PC-9 (cell line): ENCODE results near the gene PRPF8. TPM values are rescaled to one million over a fixed set of nuclear protein-coding genes. Genes with fewer than 3 reads are reported as not detected.

Experiments used
- BruUV-seq: library from RNA; stranded (reverse); fragments of 400-500 nt; replicated peaks from 2 replicates; lab custom pipeline; 2021; lab: Mats Ljungman, UMichigan
- CTCF ChIA-PET: fragments of 300-600 bp; sonication (Branson Sonifier 250); formaldehyde crosslinking; loops from one replicate; lab custom pipeline; 2022; ENCODE audit warnings: antibody characterized with exemption; lab: Charles Lee
- POLR2A ChIA-PET: fragments of 300-600 bp; sonication (Branson Sonifier 250); formaldehyde crosslinking; loops from one replicate; lab custom pipeline; 2022; ENCODE audit warnings: antibody characterized with exemption; ENCODE audit not compliant: unreplicated experiment; lab: Charles Lee
- DNase-seq, 2 experiments: peaks; one replicate each; pipeline versions ENCODE4 v3.0.0 to v3.0.0-alpha.2; 2015 to 2022; ENCODE audit warnings: mixed read lengths in 1 of 2
- H2AFZ ChIP-seq: fragments of 200-600 bp; sonication (generic); 2 replicates; pipeline ENCODE4 v1.8.1; 2017; ENCODE audit warnings: antibody characterized with exemption
- H3F3A ChIP-seq: fragments of 200-600 bp; sonication (generic); 2 replicates; pipeline ENCODE4 v1.8.1; 2017; ENCODE audit warnings: antibody characterized with exemption, mild to moderate bottlenecking, low read depth; ENCODE audit not compliant: insufficient read depth
- H3K27ac ChIP-seq: fragments of 200-600 bp; sonication (generic); 2 replicates; pipeline ENCODE4 v1.6.1; 2016; ENCODE audit warnings: mixed run types
- H3K27me3 ChIP-seq: fragments of 200-600 bp; sonication (generic); 2 replicates; pipeline ENCODE4 v1.6.1; 2016; ENCODE audit warnings: low read depth, mixed run types; ENCODE audit not compliant: insufficient read depth
- H3K36me3 ChIP-seq: fragments of 200-600 bp; sonication (generic); 2 replicates; pipeline ENCODE4 v1.6.1; 2016; ENCODE audit warnings: low read depth, mixed run types
- H3K4me1 ChIP-seq: fragments of 200-600 bp; sonication (generic); replicated peaks from 2 replicates; pipeline ENCODE4 v1.6.1; 2016; ENCODE audit warnings: mixed run types; ENCODE audit not compliant: insufficient read depth
- H3K4me2 ChIP-seq: fragments of 200-600 bp; sonication (generic); 2 replicates; pipeline ENCODE4 v1.6.1; 2017; ENCODE audit warnings: mixed run types
- H3K4me3 ChIP-seq: fragments of 200-600 bp; sonication (generic); 2 replicates; pipeline ENCODE4 v1.6.1; 2016; ENCODE audit warnings: mixed run types
- H3K79me2 ChIP-seq: fragments of 200-600 bp; sonication (generic); 2 replicates; pipeline ENCODE4 v1.6.1; 2017; ENCODE audit warnings: low read depth, mixed run types
- H3K9me2 ChIP-seq: fragments of 200-600 bp; sonication (generic); 2 replicates; pipeline ENCODE4 v1.8.1; 2017; ENCODE audit warnings: mild to moderate bottlenecking; ENCODE audit not compliant: insufficient read depth
- H3K9me3 ChIP-seq: fragments of 200-600 bp; sonication (generic); 2 replicates; pipeline ENCODE4 v1.8.1; 2016; ENCODE audit warnings: low read depth; ENCODE audit not compliant: insufficient read depth
- H4K20me1 ChIP-seq: fragments of 200-600 bp; sonication (generic); 2 replicates; pipeline ENCODE4 v1.8.1; 2017; ENCODE audit not compliant: insufficient read depth
- EZH2 ChIP-seq: fragments of 200-600 bp; sonication (generic); IDR thresholded peaks from 2 replicates; pipeline ENCODE4 v1.8.0; 2017; ENCODE audit warnings: antibody characterized with exemption, low read depth
- intact Hi-C: fragments of 100-400 bp; cut with micrococcal nuclease; formaldehyde crosslinking; loops from one replicate; pipeline ENCODE4 v1.10.0; 2022; ENCODE audit not compliant: unreplicated experiment
- total RNA-seq: library from RNA; stranded (reverse); gene quantifications from 2 replicates; pipeline ENCODE4 v1.2.3, GENCODE V29; 2021
- TF ChIP-seq, protein P1 (sequence below): fragments of 200-600 bp; sonication (generic); conservative IDR thresholded peaks from 2 replicates; pipeline ENCODE4 v1.6.1; 2017; ENCODE audit warnings: mixed run types, antibody characterized with exemption, mild to moderate bottlenecking, moderate library complexity

PRPF8 gene
- total RNA-seq, 1 experiment from 2014 or later = 496 TPM

DNA sequence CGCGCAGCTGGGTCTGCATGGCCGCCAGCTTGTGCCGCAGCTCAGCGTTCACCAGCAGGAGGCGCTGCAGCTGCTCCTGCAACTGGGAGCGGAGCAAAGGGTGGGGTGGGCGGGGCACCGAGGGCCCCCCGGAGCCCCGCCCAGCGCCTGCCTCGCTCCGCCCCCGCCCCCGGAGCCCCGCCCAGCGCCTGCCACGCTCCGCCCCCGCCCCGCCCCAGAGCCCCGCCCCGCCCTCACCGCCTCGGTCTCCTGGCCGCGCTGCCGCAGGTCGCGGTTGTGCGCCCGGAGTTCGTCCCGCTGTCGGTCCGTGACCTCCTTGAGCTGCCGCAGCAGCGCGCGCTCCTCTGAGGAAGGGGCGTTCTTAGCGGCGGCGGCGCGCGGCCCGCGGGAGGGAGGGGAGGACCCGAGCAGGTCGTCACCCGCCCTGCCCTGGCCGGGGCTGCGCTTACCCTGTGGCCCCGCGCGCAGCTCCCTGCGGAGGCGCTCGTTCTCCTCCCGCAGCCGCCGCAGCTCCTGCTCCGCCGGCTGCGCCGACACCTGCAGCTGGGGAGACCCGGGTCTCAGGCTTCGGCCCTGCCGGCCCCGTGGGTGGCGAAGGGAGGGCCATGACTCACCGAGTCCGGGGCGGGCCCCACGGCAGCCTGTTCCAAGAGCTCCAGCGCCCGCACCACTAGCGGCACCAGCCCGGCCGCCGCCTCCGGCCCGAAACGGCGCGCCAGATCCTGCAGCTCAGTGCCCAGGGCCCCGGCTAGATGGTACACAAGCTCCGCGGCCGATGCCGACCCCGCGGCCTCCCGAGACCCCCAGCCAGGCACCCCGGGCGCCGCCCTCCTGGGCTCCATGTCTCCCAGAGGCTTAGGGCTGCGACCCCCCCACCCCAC, 35.5 kb downstream of the PRPF8 start:
- peak overlapping the region; percentile 93 for H2AFZ ChIP-seq
- ChIA-PET CTCF (interaction anchor here (0.5 to 3.1 kb wide), 9 partner anchors 17 to 591 kb away, joined by 3 to 28 read pairs (median 4); no protein-coding TSS in a partner anchor), POLR2A (interaction anchor here (0.5 to 2.2 kb wide), 16 partner anchors 17 to 474 kb away, joined by 3 to 18 read pairs (median 4); partner anchors contain the start of genes INPP5K and TLCD2)
- peaks cover 31% of the 10 kb centered on the region for H3K4me1 ChIP-seq
- peaks cover 34% of the 10 kb centered on the region for H3K36me3 ChIP-seq
- H3F3A ChIP-seq = peaks cover 49% of the 10 kb centered on the region
- no peaks in the 10 kb centered on the region for H3K9me3 ChIP-seq
- DNase-seq = peak; percentile 79 to 98
- H3K79me2 ChIP-seq = no peaks in the 10 kb centered on the region
- peak overlapping the region; percentile 84 for H3K4me2 ChIP-seq
- no peaks in the 10 kb centered on the region for H3K9me2 ChIP-seq
- H3K27me3 ChIP-seq = no peaks in the 10 kb centered on the region
- intact Hi-C loops = loop anchor here (1.0 to 10.0 kb wide), 6 partner anchors 75 to 756 kb away; partner anchors contain the start of genes MNT and OVCA2
- H4K20me1 ChIP-seq = peaks cover 23% of the 10 kb centered on the region; the same call in 1 of the 2 replicates
- TF ChIP-seq, protein P1, sequence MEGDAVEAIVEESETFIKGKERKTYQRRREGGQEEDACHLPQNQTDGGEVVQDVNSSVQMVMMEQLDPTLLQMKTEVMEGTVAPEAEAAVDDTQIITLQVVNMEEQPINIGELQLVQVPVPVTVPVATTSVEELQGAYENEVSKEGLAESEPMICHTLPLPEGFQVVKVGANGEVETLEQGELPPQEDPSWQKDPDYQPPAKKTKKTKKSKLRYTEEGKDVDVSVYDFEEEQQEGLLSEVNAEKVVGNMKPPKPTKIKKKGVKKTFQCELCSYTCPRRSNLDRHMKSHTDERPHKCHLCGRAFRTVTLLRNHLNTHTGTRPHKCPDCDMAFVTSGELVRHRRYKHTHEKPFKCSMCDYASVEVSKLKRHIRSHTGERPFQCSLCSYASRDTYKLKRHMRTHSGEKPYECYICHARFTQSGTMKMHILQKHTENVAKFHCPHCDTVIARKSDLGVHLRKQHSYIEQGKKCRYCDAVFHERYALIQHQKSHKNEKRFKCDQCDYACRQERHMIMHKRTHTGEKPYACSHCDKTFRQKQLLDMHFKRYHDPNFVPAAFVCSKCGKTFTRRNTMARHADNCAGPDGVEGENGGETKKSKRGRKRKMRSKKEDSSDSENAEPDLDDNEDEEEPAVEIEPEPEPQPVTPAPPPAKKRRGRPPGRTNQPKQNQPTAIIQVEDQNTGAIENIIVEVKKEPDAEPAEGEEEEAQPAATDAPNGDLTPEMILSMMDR = no peak; the same call in none of the 2 replicates
- TF ChIP-seq EZH2 = no peak
- H3K27ac ChIP-seq = peak overlapping the region; percentile 75
- peak overlapping the region; percentile 79 for H3K4me3 ChIP-seq
- BruUV-seq = no TSS peak

DNA sequence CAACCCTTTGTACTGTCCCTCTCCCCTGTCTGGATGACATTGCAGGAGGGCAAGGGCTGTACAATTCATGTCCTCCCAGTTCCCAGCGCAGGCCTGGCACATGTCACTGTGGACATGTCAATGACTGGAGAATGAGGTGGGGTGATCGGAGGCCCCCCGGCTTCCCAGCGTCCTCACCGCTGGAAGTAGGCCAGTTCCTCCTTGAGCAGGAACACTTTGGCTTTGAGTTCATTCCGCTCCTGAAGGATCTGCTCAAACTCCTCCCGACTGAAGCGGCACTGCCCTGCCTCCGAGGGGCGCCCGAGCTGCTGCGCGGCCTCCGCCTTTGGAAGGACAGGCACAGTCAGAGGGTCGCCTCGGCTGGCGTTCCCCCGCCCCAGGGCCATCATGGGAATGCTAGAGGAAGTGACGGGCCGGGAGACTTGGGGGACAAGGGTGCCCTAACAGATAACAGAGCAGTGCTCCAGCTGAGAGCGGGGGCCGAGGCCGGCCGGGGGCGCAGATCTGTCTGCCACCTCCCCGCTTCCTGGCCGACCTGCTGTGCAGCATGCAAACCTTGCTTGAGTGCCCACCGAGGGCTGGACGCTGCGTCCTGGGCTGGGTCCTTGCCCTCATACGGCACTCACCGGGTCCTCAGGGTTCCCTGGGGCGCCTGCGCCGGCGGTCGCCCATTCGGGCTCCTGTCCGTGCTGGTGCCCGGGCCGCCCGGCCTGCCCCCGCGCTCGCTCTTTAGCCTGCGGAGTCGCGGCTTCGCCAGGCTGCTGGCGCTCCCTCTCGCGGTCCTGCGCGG, 36.3 kb downstream of the PRPF8 start:
- Histone ChIP-seq H3K9me2 (no peaks in the 10 kb centered on the region), H3K4me3 (peak overlapping the region; percentile 58), H3K4me1 (peaks cover 36% of the 10 kb centered on the region), H3K27me3 (no peaks in the 10 kb centered on the region), H2AFZ (peak overlapping the region; percentile 78), H3K36me3 (peaks cover 27% of the 10 kb centered on the region), H3K4me2 (peak overlapping the region; percentile 84), H3K9me3 (no peaks in the 10 kb centered on the region), H3K79me2 (no peaks in the 10 kb centered on the region), H3F3A (peaks cover 45% of the 10 kb centered on the region), H4K20me1 (peaks cover 23% of the 10 kb centered on the region; the same call in 1 of the 2 replicates), H3K27ac (no peak overlapping the region)
- intact Hi-C loops = loop anchor here (1.0 to 10.0 kb wide), 6 partner anchors 74 to 756 kb away; partner anchors contain the start of genes MNT and OVCA2
- BruUV-seq = no TSS peak
- no peak for DNase-seq
- TF ChIP-seq, protein P1 = peak; percentile 80; the same call in 1 of the 2 replicates
- no peak for TF ChIP-seq EZH2
- ChIA-PET CTCF (interaction anchor here (0.6 to 3.1 kb wide), 5 partner anchors 58 to 590 kb away, joined by 3 to 28 read pairs (median 4); no protein-coding TSS in a partner anchor), POLR2A (interaction anchor here (0.5 to 2.2 kb wide), 10 partner anchors 16 to 259 kb away, joined by 3 to 18 read pairs (median 4); partner anchors contain the start of genes INPP5K and TLCD2)
